Fibroblast of lung (primary cell): ENCODE measurements around the gene OCA2. TPM values are rescaled to one million over a fixed set of nuclear protein-coding genes. Genes with fewer than 3 reads are reported as not detected.

Experiments used
- DNase-seq, 2 donors: peaks; one replicate each; pipeline versions ENCODE4 v3.0.0 to v3.0.0-alpha.2; 2010; ENCODE audit warnings: low read depth in 2 of 2
- H2AFZ ChIP-seq: 2 replicates; pipeline ENCODE4 v1.5.1; 2012; ENCODE audit warnings: low read length, control low read depth, inconsistent platforms
- H3K27ac ChIP-seq: 2 replicates; pipeline ENCODE4 v1.5.1; 2011; ENCODE audit warnings: low read length, control low read depth; ENCODE audit not compliant: insufficient read depth
- H3K27me3 ChIP-seq: 2 replicates; pipeline ENCODE4 v1.5.1; 2011; ENCODE audit warnings: mild to moderate bottlenecking, low read length; ENCODE audit not compliant: control insufficient read depth, insufficient read depth
- H3K36me3 ChIP-seq: 2 replicates; pipeline ENCODE4 v1.5.1; 2011; ENCODE audit warnings: low read length; ENCODE audit not compliant: control insufficient read depth, insufficient read depth
- H3K4me1 ChIP-seq: 2 replicates; pipeline ENCODE4 v1.5.1; 2011; ENCODE audit warnings: low read length; ENCODE audit not compliant: control insufficient read depth, insufficient read depth; ENCODE audit errors: extremely low read depth
- H3K4me2 ChIP-seq: 2 replicates; pipeline ENCODE4 v1.5.1; 2011; ENCODE audit warnings: low read length, control low read depth; ENCODE audit not compliant: insufficient read depth; ENCODE audit errors: extremely low read depth
- H3K4me3 ChIP-seq, 4 experiments: fragments of 200-600 bp in 1 of 4; sonication (generic) in 1 of 4; replicated peaks in 1 of 4; 2 replicates each; pipeline ENCODE4 v1.5.1; 2011 to 2016; ENCODE audit warnings: low read length in 4 of 4, low read depth in 3 of 4, mild to moderate bottlenecking in 3 of 4, control low read depth in 2 of 4, inconsistent platforms in 1 of 4, mixed read lengths in 1 of 4; ENCODE audit not compliant: insufficient read depth in 1 of 4; ENCODE audit errors: control extremely low read depth in 1 of 4
- H3K79me2 ChIP-seq: 2 replicates; pipeline ENCODE4 v1.5.1; 2012; ENCODE audit warnings: mild to moderate bottlenecking, low read length, inconsistent platforms; ENCODE audit not compliant: control insufficient read depth, insufficient read depth
- H3K9ac ChIP-seq: 2 replicates; pipeline ENCODE4 v1.5.1; 2011; ENCODE audit warnings: mild to moderate bottlenecking, low read length, control low read depth; ENCODE audit not compliant: insufficient read depth
- H3K9me3 ChIP-seq: 2 replicates; pipeline ENCODE4 v1.5.1; 2012; ENCODE audit warnings: low read depth, low read length; ENCODE audit not compliant: control insufficient read depth, insufficient read depth
- H4K20me1 ChIP-seq: 2 replicates; pipeline ENCODE4 v1.5.1; 2011; ENCODE audit warnings: low read length; ENCODE audit not compliant: control insufficient read depth, insufficient read depth; ENCODE audit errors: extremely low read depth
- EZH2 ChIP-seq: IDR thresholded peaks from 2 replicates; pipeline ENCODE4 v1.5.1; 2012; ENCODE audit warnings: low read length, control low read depth, mild to moderate bottlenecking; ENCODE audit errors: missing control alignments
- polyA plus RNA-seq, 2 donors: library from polyadenylated mRNA; depleted of rRNA in 1 of 2; stranded (reverse) in 1 of 2; unstranded in 1 of 2; fragments of >200 nt; gene quantifications; 2 replicates each; pipeline ENCODE4 v1.2.1, GENCODE V29; 2011 to 2012; ENCODE audit warnings: missing spikeins in 1 of 2
- total RNA-seq: library from RNA; depleted of rRNA; stranded (reverse); fragments of >200 nt; gene quantifications from 2 replicates; pipeline ENCODE4 v1.2.1, GENCODE V29; 2014
- TF ChIP-seq, protein P1 (sequence below), 2 donors: IDR thresholded peaks in 1 of 2; conservative IDR thresholded peaks in 1 of 2; 1 replicate in 1 of 2; 2 replicates in 1 of 2; pipeline ENCODE4 v1.5.1; 2011 to 2012; ENCODE audit warnings: low read length in 2 of 2, control low read depth in 1 of 2, inconsistent platforms in 1 of 2, low read depth in 1 of 2, mild to moderate bottlenecking in 1 of 2

Gene OCA2
- total and polyA plus RNA-seq, 2 donors (not counting 1 experiment from before 2014, with no cell fraction given) = not detected

- Histone ChIP-seq H3K27me3 (no peaks in the 10 kb centered on the region), H3K9ac (no peak overlapping the region), H3K27ac (no peak overlapping the region), H3K36me3 (no peaks in the 10 kb centered on the region), H3K9me3 (no peaks in the 10 kb centered on the region), H4K20me1 (no peaks in the 10 kb centered on the region), H3K4me3 (no peak overlapping the region), H3K4me2 (no peak overlapping the region), H3K79me2 (no peaks in the 10 kb centered on the region), H2AFZ (no peak overlapping the region), H3K4me1 (no peaks in the 10 kb centered on the region)
- no peak for TF ChIP-seq EZH2
- TF ChIP-seq, protein P1, sequence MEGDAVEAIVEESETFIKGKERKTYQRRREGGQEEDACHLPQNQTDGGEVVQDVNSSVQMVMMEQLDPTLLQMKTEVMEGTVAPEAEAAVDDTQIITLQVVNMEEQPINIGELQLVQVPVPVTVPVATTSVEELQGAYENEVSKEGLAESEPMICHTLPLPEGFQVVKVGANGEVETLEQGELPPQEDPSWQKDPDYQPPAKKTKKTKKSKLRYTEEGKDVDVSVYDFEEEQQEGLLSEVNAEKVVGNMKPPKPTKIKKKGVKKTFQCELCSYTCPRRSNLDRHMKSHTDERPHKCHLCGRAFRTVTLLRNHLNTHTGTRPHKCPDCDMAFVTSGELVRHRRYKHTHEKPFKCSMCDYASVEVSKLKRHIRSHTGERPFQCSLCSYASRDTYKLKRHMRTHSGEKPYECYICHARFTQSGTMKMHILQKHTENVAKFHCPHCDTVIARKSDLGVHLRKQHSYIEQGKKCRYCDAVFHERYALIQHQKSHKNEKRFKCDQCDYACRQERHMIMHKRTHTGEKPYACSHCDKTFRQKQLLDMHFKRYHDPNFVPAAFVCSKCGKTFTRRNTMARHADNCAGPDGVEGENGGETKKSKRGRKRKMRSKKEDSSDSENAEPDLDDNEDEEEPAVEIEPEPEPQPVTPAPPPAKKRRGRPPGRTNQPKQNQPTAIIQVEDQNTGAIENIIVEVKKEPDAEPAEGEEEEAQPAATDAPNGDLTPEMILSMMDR (conservative IDR thresholded peaks at IDR 0.05 in 1 of 2, IDR thresholded peaks at IDR 0.05 in 1 of 2; ENCODE audit: low read depth in 1 of 2, low read length in 2 of 2) = no peak
- DNase-seq = no peak
These were observed 245.3 kb downstream of the OCA2 start for GRCh38 chr15:27853624-27854455.

DNA sequence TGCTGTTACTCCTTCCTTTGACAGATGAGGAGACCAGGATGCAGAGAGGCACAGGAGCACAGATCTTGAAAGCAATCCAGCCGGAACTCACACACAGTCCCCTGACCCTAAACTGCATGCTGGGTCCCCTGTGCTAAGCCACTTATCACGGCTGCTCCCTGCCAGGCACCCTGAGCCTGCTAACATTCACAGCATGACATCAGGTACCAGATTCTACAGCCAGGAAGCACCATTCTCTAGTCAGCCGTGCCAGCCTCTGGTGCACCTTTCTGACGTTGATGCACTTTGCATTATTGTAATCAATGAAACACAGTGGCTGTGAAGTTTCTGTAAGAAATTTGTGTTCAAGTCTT, 247.3 kb downstream of the OCA2 start:
- H3K27ac ChIP-seq = no peak overlapping the region
- DNase-seq = no peak
- H3K9ac ChIP-seq = no peak overlapping the region
- no peak overlapping the region for H3K4me3 ChIP-seq
- H3K4me2 ChIP-seq = no peak overlapping the region
- no peak overlapping the region for H2AFZ ChIP-seq
- no peaks in the 10 kb centered on the region for H3K27me3 ChIP-seq
- no peaks in the 10 kb centered on the region for H3K36me3 ChIP-seq
- H3K9me3 ChIP-seq = no peaks in the 10 kb centered on the region
- no peaks in the 10 kb centered on the region for H3K4me1 ChIP-seq
- no peaks in the 10 kb centered on the region for H3K79me2 ChIP-seq
- no peaks in the 10 kb centered on the region for H4K20me1 ChIP-seq
- no peak for TF ChIP-seq EZH2
- TF ChIP-seq, protein P1 (conservative IDR thresholded peaks at IDR 0.05 in 1 of 2, IDR thresholded peaks at IDR 0.05 in 1 of 2; ENCODE audit: low read depth in 1 of 2, low read length in 2 of 2) = no peak

- TF ChIP-seq, protein P1 (conservative IDR thresholded peaks at IDR 0.05 in 1 of 2, IDR thresholded peaks at IDR 0.05 in 1 of 2; ENCODE audit: low read depth in 1 of 2, low read length in 2 of 2) = no peak
- no peak for TF ChIP-seq EZH2
- H3K9me3 ChIP-seq = no peaks in the 10 kb centered on the region
- no peaks in the 10 kb centered on the region for H3K36me3 ChIP-seq
- no peak overlapping the region for H2AFZ ChIP-seq
- no peaks in the 10 kb centered on the region for H3K79me2 ChIP-seq
- H3K27me3 ChIP-seq = no peaks in the 10 kb centered on the region
- H3K27ac ChIP-seq = no peak overlapping the region
- no peak overlapping the region for H3K4me2 ChIP-seq
- H3K9ac ChIP-seq = no peak overlapping the region
- H3K4me1 ChIP-seq = no peaks in the 10 kb centered on the region
- DNase-seq = peak in 1 of 2 donors; percentile 12
- no peak overlapping the region for H3K4me3 ChIP-seq
- no peaks in the 10 kb centered on the region for H4K20me1 ChIP-seq
These were observed 247.9 kb downstream of the OCA2 start for GRCh38 chr15:27850981-27851857.
